ENCODE results near the gene HMGXB3. TPM values are rescaled to one million over a fixed set of nuclear protein-coding genes. Genes with fewer than 3 reads are reported as not detected.

The HMGXB3 gene
- total RNA-seq, 1 experiment from 2014 or later = 26.9 TPM

DNA sequence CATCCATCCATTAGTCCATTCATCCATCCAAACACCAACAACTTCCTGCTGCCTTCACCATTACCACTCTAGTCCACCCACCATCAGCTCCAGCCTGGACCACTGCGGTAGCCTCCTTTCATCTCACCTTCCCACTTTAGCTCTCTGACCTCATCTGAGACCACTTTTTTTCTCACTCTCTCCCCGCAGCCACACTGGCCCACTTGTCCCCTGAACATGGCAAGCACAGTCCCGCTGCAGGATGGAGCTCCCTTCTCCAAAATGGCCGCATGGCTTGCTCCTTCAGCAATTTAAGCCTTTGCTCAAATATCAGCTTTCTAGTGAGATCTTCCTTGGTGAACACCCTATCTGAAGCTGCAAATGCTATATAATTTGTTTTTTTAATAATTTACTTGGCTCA lies 74.7 kb downstream of the HMGXB3 start:
- H4K91ac ChIP-seq (ENCODE audit: insufficient read length, low read depth, low read length) = no peak overlapping the region
- H3K79me2 ChIP-seq (ENCODE audit: insufficient read depth, low read length) = no peaks in the 10 kb centered on the region
- H3K23ac ChIP-seq (ENCODE audit: insufficient read length, low read depth, low read length) = no peak overlapping the region
- Mint-ChIP-seq H3K36me3 (ENCODE audit: insufficient read depth in 1 of 3, low read depth in 3 of 3) (no peaks in the 10 kb centered on the region), H3K27ac (no peak overlapping the region), H3K4me3 (no peak overlapping the region), H3K9me3 (no peaks in the 10 kb centered on the region), H3K27me3 (ENCODE audit: low read depth) (peaks cover 7% of the 10 kb centered on the region), H3K4me1 (no peaks in the 10 kb centered on the region)
- H3K18ac ChIP-seq (ENCODE audit: insufficient read length, low read depth, low read length) = no peak overlapping the region
- no peak overlapping the region for H4K8ac ChIP-seq (replicated peaks; ENCODE audit: insufficient read length, low read depth, low read length)
- no peak overlapping the region for H3K4ac ChIP-seq (ENCODE audit: low read depth, low read length)
- DNase-seq = no peak
- H2BK20ac ChIP-seq (ENCODE audit: low read depth, low read length, poor library complexity, severe bottlenecking) = no peak overlapping the region
- H2BK120ac ChIP-seq (ENCODE audit: low read depth, low read length, poor library complexity, severe bottlenecking) = no peak overlapping the region
- H3K23me2 ChIP-seq (ENCODE audit: insufficient read length, low read depth, low read length, poor library complexity, severe bottlenecking) = no peaks in the 10 kb centered on the region
- H2AK5ac ChIP-seq (ENCODE audit: insufficient read length, low read length) = no peak overlapping the region
- no peak overlapping the region for H2BK12ac ChIP-seq (ENCODE audit: insufficient read length, low read depth, low read length)
- TF ChIP-seq, protein P1, sequence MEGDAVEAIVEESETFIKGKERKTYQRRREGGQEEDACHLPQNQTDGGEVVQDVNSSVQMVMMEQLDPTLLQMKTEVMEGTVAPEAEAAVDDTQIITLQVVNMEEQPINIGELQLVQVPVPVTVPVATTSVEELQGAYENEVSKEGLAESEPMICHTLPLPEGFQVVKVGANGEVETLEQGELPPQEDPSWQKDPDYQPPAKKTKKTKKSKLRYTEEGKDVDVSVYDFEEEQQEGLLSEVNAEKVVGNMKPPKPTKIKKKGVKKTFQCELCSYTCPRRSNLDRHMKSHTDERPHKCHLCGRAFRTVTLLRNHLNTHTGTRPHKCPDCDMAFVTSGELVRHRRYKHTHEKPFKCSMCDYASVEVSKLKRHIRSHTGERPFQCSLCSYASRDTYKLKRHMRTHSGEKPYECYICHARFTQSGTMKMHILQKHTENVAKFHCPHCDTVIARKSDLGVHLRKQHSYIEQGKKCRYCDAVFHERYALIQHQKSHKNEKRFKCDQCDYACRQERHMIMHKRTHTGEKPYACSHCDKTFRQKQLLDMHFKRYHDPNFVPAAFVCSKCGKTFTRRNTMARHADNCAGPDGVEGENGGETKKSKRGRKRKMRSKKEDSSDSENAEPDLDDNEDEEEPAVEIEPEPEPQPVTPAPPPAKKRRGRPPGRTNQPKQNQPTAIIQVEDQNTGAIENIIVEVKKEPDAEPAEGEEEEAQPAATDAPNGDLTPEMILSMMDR (conservative IDR thresholded peaks at IDR 0.05) = no peak
- H3K4me2 ChIP-seq (ENCODE audit: insufficient read depth, insufficient read length, low read length) = no peak overlapping the region
- H4K20me1 ChIP-seq (ENCODE audit: control insufficient read depth, insufficient read depth, insufficient read length) = no peaks in the 10 kb centered on the region
- no peak overlapping the region for H3K56ac ChIP-seq (ENCODE audit: insufficient read length, low read depth, low read length)
- no peak overlapping the region for H2AFZ ChIP-seq (ENCODE audit: low read length)
- H2BK15ac ChIP-seq (ENCODE audit: low read depth, low read length) = no peak overlapping the region
- H2BK5ac ChIP-seq (ENCODE audit: insufficient read length, low read length) = no peak overlapping the region
- no peaks in the 10 kb centered on the region for H3K9me3 ChIP-seq (ENCODE audit: control insufficient read depth, low read depth, low read length)
- H3K27me3 ChIP-seq (ENCODE audit: insufficient read depth, low read length) = no peaks in the 10 kb centered on the region
- no peaks in the 10 kb centered on the region for H3K79me1 ChIP-seq (ENCODE audit: insufficient read depth, low read depth, low read length, poor library complexity, severe bottlenecking)
- H4K5ac ChIP-seq (ENCODE audit: insufficient read length, low read depth, low read length) = no peak overlapping the region
- H3K4me1 ChIP-seq (ENCODE audit: insufficient read depth, low read length) = no peaks in the 10 kb centered on the region
- no peak overlapping the region for H3K9ac ChIP-seq (ENCODE audit: extremely low read depth, insufficient read length, low read length)
- H3K14ac ChIP-seq (ENCODE audit: insufficient read depth, low read length) = no peak overlapping the region
- no CpG with 5 or more reads among the region's 4 CpGs for WGBS (ENCODE audit: extremely low coverage, insufficient read length, low lambda C conversion rate)
- H3T11ph ChIP-seq (ENCODE audit: low read length) = no peak overlapping the region
- no peak overlapping the region for H3K27ac ChIP-seq (ENCODE audit: insufficient read length, low read depth, low read length)

All from H9 (cell line).